GM23338 (cell line): ENCODE results near the gene RALGPS1. TPM values are rescaled to one million over a fixed set of nuclear protein-coding genes. Genes with fewer than 3 reads are reported as not detected.

ENCODE experiments used
- ATAC-seq: fragments of 200-7000 bp; cut with Tn5 transposase; 3 replicates; pipeline ENCODE4 v1.9.1; 2020
- DNase-seq: peaks from one replicate; pipeline ENCODE4 v3.0.0-alpha.2; 2015; ENCODE audit warnings: low spot score
- H2AFZ ChIP-seq: fragments of 200-600 bp; sonication (generic); 2 replicates; pipeline ENCODE4 v1.8.0; 2016; ENCODE audit warnings: antibody characterized with exemption, mild to moderate bottlenecking, moderate library complexity
- H3F3A ChIP-seq: fragments of 200-600 bp; sonication (generic); replicated peaks from 2 replicates; pipeline ENCODE4 v1.8.0; 2017; ENCODE audit warnings: antibody characterized with exemption, mixed run types, low read depth
- H3K27ac ChIP-seq: fragments of 200-600 bp; sonication (generic); 2 replicates; pipeline ENCODE4 v1.6.1; 2016; ENCODE audit warnings: low read depth
- H3K27me3 ChIP-seq: fragments of 200-600 bp; sonication (generic); 2 replicates; pipeline ENCODE4 v1.8.0; 2016; ENCODE audit warnings: mild to moderate bottlenecking, mixed run types, moderate library complexity; ENCODE audit not compliant: insufficient read depth
- H3K36me3 ChIP-seq: fragments of 200-600 bp; sonication (generic); 2 replicates; pipeline ENCODE4 v1.8.0; 2016; ENCODE audit warnings: mild to moderate bottlenecking; ENCODE audit not compliant: insufficient read depth
- H3K4me1 ChIP-seq: fragments of 200-600 bp; sonication (generic); 2 replicates; pipeline ENCODE4 v1.8.0; 2016; ENCODE audit warnings: mild to moderate bottlenecking, moderate library complexity; ENCODE audit not compliant: insufficient read depth
- H3K4me2 ChIP-seq: fragments of 200-600 bp; sonication (generic); 2 replicates; pipeline ENCODE4 v1.7.1; 2017; ENCODE audit warnings: mixed run types
- H3K4me3 ChIP-seq: fragments of 200-600 bp; sonication (generic); 2 replicates; pipeline ENCODE4 v1.6.1; 2016; ENCODE audit warnings: mixed run types
- H3K79me2 ChIP-seq: fragments of 200-600 bp; sonication (generic); replicated peaks from 2 replicates; pipeline ENCODE4 v1.8.0; 2017; ENCODE audit warnings: mild to moderate bottlenecking; ENCODE audit not compliant: insufficient read depth
- H3K9me2 ChIP-seq: fragments of 200-600 bp; sonication (generic); 2 replicates; pipeline ENCODE4 v1.8.0; 2017; ENCODE audit not compliant: insufficient read depth
- H4K20me1 ChIP-seq: fragments of 200-600 bp; sonication (generic); replicated peaks from 2 replicates; pipeline ENCODE4 v1.8.0; 2017; ENCODE audit warnings: mild to moderate bottlenecking; ENCODE audit not compliant: insufficient read depth
- H3K27ac Mint-ChIP-seq: 2 replicates; pipeline ENCODE4 v1.8.0; 2020; ENCODE audit warnings: inconsistent platforms, mild to moderate bottlenecking, moderate library complexity, mixed read lengths
- H3K27me3 Mint-ChIP-seq: 3 replicates; pipeline ENCODE4 v1.8.0; 2022; ENCODE audit warnings: low read depth, mild to moderate bottlenecking, moderate library complexity, mixed read lengths, inconsistent platforms; ENCODE audit not compliant: insufficient read depth, poor library complexity
- H3K36me3 Mint-ChIP-seq: 3 replicates; pipeline ENCODE4 v1.8.0; 2021; ENCODE audit warnings: low read depth, mild to moderate bottlenecking, inconsistent platforms, moderate library complexity, mixed read lengths
- H3K4me1 Mint-ChIP-seq: 3 replicates; pipeline ENCODE4 v1.8.0; 2020; ENCODE audit warnings: mild to moderate bottlenecking, inconsistent platforms, mixed read lengths
- H3K4me3 Mint-ChIP-seq: 3 replicates; pipeline ENCODE4 v1.8.0; 2021; ENCODE audit warnings: moderate library complexity, mild to moderate bottlenecking, inconsistent platforms, mixed read lengths
- H3K9me3 Mint-ChIP-seq: 3 replicates; pipeline ENCODE4 v1.8.0; 2020; ENCODE audit warnings: moderate library complexity, mild to moderate bottlenecking, inconsistent platforms, mixed read lengths
- CREB1 ChIP-seq: fragments of 250-450 bp; sonication (Bioruptor Pico); IDR thresholded peaks from 2 replicates; pipeline ENCODE4 v1.5.0; 2020; ENCODE audit warnings: low read depth, mild to moderate bottlenecking, moderate library complexity
- EZH2 ChIP-seq: fragments of 200-600 bp; sonication (generic); IDR thresholded peaks from one replicate; pipeline ENCODE4 v1.8.0; 2017; ENCODE audit warnings: antibody characterized with exemption, mild to moderate bottlenecking, low read depth; ENCODE audit not compliant: unreplicated experiment
- NANOG ChIP-seq: IDR thresholded peaks from 2 replicates; pipeline ENCODE4 v1.6.1; 2016; ENCODE audit warnings: antibody characterized with exemption, borderline replicate concordance
- ZNF114 ChIP-seq: fragments of 250-450 bp; sonication (Bioruptor Pico); IDR thresholded peaks from 2 replicates; pipeline ENCODE4 v1.5.0; 2020; ENCODE audit warnings: mild to moderate bottlenecking, moderate library complexity
- ZNF331 ChIP-seq: fragments of 250-450 bp; sonication (Bioruptor Pico); IDR thresholded peaks from 2 replicates; pipeline ENCODE4 v1.5.0; 2020; ENCODE audit warnings: low read depth, mild to moderate bottlenecking, moderate library complexity
- ZNF462 ChIP-seq: fragments of 250-450 bp; sonication (Bioruptor Pico); IDR thresholded peaks from 2 replicates; pipeline ENCODE4 v1.5.0; 2020; ENCODE audit warnings: mild to moderate bottlenecking, moderate library complexity
- polyA plus RNA-seq: library from polyadenylated mRNA; unstranded; fragments of >200 nt; fragmentation: Nextera tagmentation; extraction: Ambion mirVana; gene quantifications from 2 replicates; pipeline ENCODE4 v1.2.1, GENCODE V29; 2016
- total RNA-seq: library from RNA; depleted of rRNA; stranded (reverse); fragments of >200 nt; shearing (Covaris generic); gene quantifications from 2 replicates; pipeline ENCODE4 v1.2.3, GENCODE V29; 2014
- TF ChIP-seq, protein P1 (sequence below): IDR thresholded peaks from 2 replicates; pipeline ENCODE4 v1.6.1; 2016; ENCODE audit warnings: antibody characterized with exemption

RALGPS1 gene
- total and polyA plus RNA-seq, 2 experiments from 2014 or later = 18.2 to 57.1 TPM

- no peak for TF ChIP-seq ZNF462 (CRISPR knock-in tag)
Measured at GRCh38 chr9:127219520-127219919, 304.9 kb downstream of the RALGPS1 start (continued).

- Histone ChIP-seq H4K20me1 (peaks cover 3% of the 10 kb centered on the region; the same call in 1 of the 2 replicates), H3K4me1 (peaks cover 8% of the 10 kb centered on the region; the same call in 1 of the 2 replicates), H3K27me3 (peaks cover 18% of the 10 kb centered on the region), H3K4me2 (no peak overlapping the region), H3K36me3 (no peaks in the 10 kb centered on the region), H3K79me2 (no peaks in the 10 kb centered on the region), H3F3A (peaks cover 7% of the 10 kb centered on the region), H3K4me3 (no peak overlapping the region), H2AFZ (no peak overlapping the region), H3K27ac (no peak overlapping the region), H3K9me2 (no peaks in the 10 kb centered on the region)
- Mint-ChIP-seq H3K27ac (no peak overlapping the region), H3K9me3 (peaks cover 3% of the 10 kb centered on the region; the same call in 1 of the 3 replicates), H3K27me3 (peaks cover 21% of the 10 kb centered on the region), H3K4me3 (no peak overlapping the region), H3K36me3 (no peaks in the 10 kb centered on the region), H3K4me1 (peaks cover 19% of the 10 kb centered on the region)
- ATAC-seq (no peak), DNase-seq (no peak)
- TF ChIP-seq ZNF331 (CRISPR knock-in tag) (no peak), ZNF114 (CRISPR knock-in tag) (no peak), NANOG (no peak), CREB1 (CRISPR knock-in tag) (no peak), ZNF462 (CRISPR knock-in tag) (no peak), EZH2 (no peak)
- TF ChIP-seq, protein P1, sequence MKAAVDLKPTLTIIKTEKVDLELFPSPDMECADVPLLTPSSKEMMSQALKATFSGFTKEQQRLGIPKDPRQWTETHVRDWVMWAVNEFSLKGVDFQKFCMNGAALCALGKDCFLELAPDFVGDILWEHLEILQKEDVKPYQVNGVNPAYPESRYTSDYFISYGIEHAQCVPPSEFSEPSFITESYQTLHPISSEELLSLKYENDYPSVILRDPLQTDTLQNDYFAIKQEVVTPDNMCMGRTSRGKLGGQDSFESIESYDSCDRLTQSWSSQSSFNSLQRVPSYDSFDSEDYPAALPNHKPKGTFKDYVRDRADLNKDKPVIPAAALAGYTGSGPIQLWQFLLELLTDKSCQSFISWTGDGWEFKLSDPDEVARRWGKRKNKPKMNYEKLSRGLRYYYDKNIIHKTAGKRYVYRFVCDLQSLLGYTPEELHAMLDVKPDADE = no peak
Measured at GRCh38 chr9:127221695-127222094, 307.1 kb downstream of the RALGPS1 start.
